ENCODE data around the gene CEPT1. TPM values are rescaled to one million over a fixed set of nuclear protein-coding genes. Genes with fewer than 3 reads are reported as not detected.

Gene CEPT1
- total and polyA plus RNA-seq, 10 of the 15 experiments (the other 5 are each of a cell fraction or from before 2014, with no cell fraction given), result 29.4 to 77.9 (median 54.8) TPM

- peaks cover 17% of the 10 kb centered on the region for H3K79me2 ChIP-seq (ENCODE audit: control insufficient read depth, insufficient read depth, low read length)
- peak overlapping the region; percentile 47 for H3K9ac ChIP-seq (ENCODE audit: control insufficient read depth, insufficient read depth, low read length)
- FAIRE-seq (no peak), DNase-seq (ENCODE audit: low read depth, low spot score) (no peak), ATAC-seq (no peak)
- BruUV-seq (replicated peaks), result no TSS peak
- H3K36me3 ChIP-seq (ENCODE audit: control insufficient read depth in 2 of 2, insufficient read depth in 2 of 2, low read length in 1 of 2), result no peaks in the 10 kb centered on the region
- H3K4me1 ChIP-seq (ENCODE audit: control insufficient read depth, insufficient read depth, low read length), result peaks cover 71% of the 10 kb centered on the region
- intact Hi-C loops (cut with micrococcal nuclease; ENCODE audit: unreplicated experiment) (loop anchor here (10.0 kb wide), 2 partner anchors 249 to 591 kb away; partner anchors contain the start of gene C1orf162), in situ Hi-C loops (cut with MboI) (loop anchor here (5.0 to 10.0 kb wide), 2 partner anchors 166 to 539 kb away; no protein-coding TSS in a partner anchor)
- TF ChIP-seq POLR2A (IDR thresholded peaks at IDR 0.05; ENCODE audit: low read depth, low read length), result 0 out of 2 replicates have a peak, but pooled peaks have one; percentile 19
- no peak for TF ChIP-seq NFIC (IDR thresholded peaks at IDR 0.05; ENCODE audit: low read depth, low read length)
- TF ChIP-seq POLR2AphosphoS5 (IDR thresholded peaks at IDR 0.05; ENCODE audit: low read length), result no peak
- H4K20me1 ChIP-seq (ENCODE audit: control insufficient read depth, insufficient read depth), result no peaks in the 10 kb centered on the region
- ChIA-PET CTCF (interaction anchor here (1.0 to 7.4 kb wide), 7 partner anchors 9 to 543 kb away, joined by 3 to 117 read pairs (median 7); no protein-coding TSS in a partner anchor), RAD21 (ENCODE audit: unreplicated experiment) (interaction anchor here (0.7 to 4.1 kb wide), 8 partner anchors 11 to 543 kb away, joined by 3 to 18 read pairs (median 9); partner anchors contain the start of genes DENND2D and WDR77), SMC1A (ENCODE audit: uncharacterized antibody, unreplicated experiment) (interaction anchor here (0.8 to 5.0 kb wide), 8 partner anchors 26 to 368 kb away, joined by 3 to 40 read pairs (median 4); partner anchors contain the start of gene DENND2D), POLR2A (interaction anchor here (0.6 to 1.2 kb wide), 2 partner anchors 27 to 325 kb away, joined by 3 read pairs; no protein-coding TSS in a partner anchor)
- no peak overlapping the region for H3K4me3 ChIP-seq
- no peaks in the 10 kb centered on the region for H3K9me3 ChIP-seq (replicated peaks; ENCODE audit: control insufficient read depth, insufficient read depth, low read length)
- H3K27me3 ChIP-seq (replicated peaks in 1 of 2; ENCODE audit: control insufficient read depth in 2 of 2, insufficient read depth in 2 of 2, low read length in 1 of 2), result no peaks in the 10 kb centered on the region
- H3K27ac ChIP-seq (ENCODE audit: control insufficient read depth, insufficient read depth), result peak overlapping the region; percentile 74
- peak overlapping the region; percentile 47 for H2AFZ ChIP-seq (ENCODE audit: control insufficient read depth, low read depth, low read length)
- 37% methylated on average over 6 of the region's 6 CpGs for WGBS (ENCODE audit: insufficient coverage, insufficient replicate concordance, low lambda C conversion rate, missing lambda C conversion rate)
- H3K4me2 ChIP-seq (ENCODE audit: control insufficient read depth, insufficient read depth), result peak overlapping the region; percentile 58
Observed at GRCh38 chr1:111225717-111226400, 85.8 kb downstream of the CEPT1 start.

GRCh38 chr1:111227434-111227833 lies 87.4 kb downstream of the CEPT1 start, which contains the start of gene CHI3L2:
Gene CHI3L2, plus strand, starts transcription at chr1:111227713. Its CDS starts 17 bp downstream, at chr1:111227730.
- TF ChIP-seq HDAC2 (IDR thresholded peaks at IDR 0.05), result no peak
- TF ChIP-seq FOS (IDR thresholded peaks at IDR 0.05; ENCODE audit: borderline replicate concordance, extremely low read depth, insufficient read length), result no peak
- no peak for TF ChIP-seq POU2F2 (IDR thresholded peaks at IDR 0.05; ENCODE audit: borderline replicate concordance, low read depth, low read length)
- TF ChIP-seq TBL1XR1 (IDR thresholded peaks at IDR 0.05; ENCODE audit: low read depth, low read length), result no peak
- no peak for TF ChIP-seq GATAD2B (conservative IDR thresholded peaks at IDR 0.05; ENCODE audit: low read depth)
- no peak for TF ChIP-seq E2F4 (IDR thresholded peaks at IDR 0.05; ENCODE audit: low read depth, low read length)
- no peak for TF ChIP-seq STAT3 (IDR thresholded peaks at IDR 0.05; ENCODE audit: low read depth, low read length)
- no peak for TF ChIP-seq SRF (IDR thresholded peaks at IDR 0.05; ENCODE audit: low read depth in 2 of 2, low read length in 2 of 2)
- FAIRE-seq (no peak), ATAC-seq (no peak), DNase-seq (ENCODE audit: low read depth, low spot score) (no peak)
- no peaks in the 10 kb centered on the region for H4K20me1 ChIP-seq (ENCODE audit: control insufficient read depth, insufficient read depth)
- no peaks in the 10 kb centered on the region for H3K9me3 ChIP-seq (replicated peaks; ENCODE audit: control insufficient read depth, insufficient read depth, low read length)
- H3K9ac ChIP-seq (ENCODE audit: control insufficient read depth, insufficient read depth, low read length), result no peak within 1 kb of the TSS; the same call in 1 of the 2 replicates
- ChIA-PET SMC1A (ENCODE audit: uncharacterized antibody, unreplicated experiment) (interaction anchor here (0.6 to 5.0 kb wide), 4 partner anchors 28 to 197 kb away, joined by 3 to 40 read pairs (median 16); partner anchors contain the start of gene DENND2D), CTCF (interaction anchor here (0.7 to 7.4 kb wide), 4 partner anchors 9 to 173 kb away, joined by 3 to 117 read pairs (median 44); no protein-coding TSS in a partner anchor), RAD21 (ENCODE audit: unreplicated experiment) (interaction anchor here (2.8 to 3.1 kb wide), 2 partner anchors 12 to 107 kb away, joined by 11 to 17 read pairs; no protein-coding TSS in a partner anchor), POLR2A (no interaction called here)
- no peak within 1 kb of the TSS for H2AFZ ChIP-seq (ENCODE audit: control insufficient read depth, low read depth, low read length)
- H3K4me3 ChIP-seq, result no peak within 1 kb of the TSS
- BruUV-seq (replicated peaks), result no TSS peak
- H3K36me3 ChIP-seq (ENCODE audit: control insufficient read depth in 2 of 2, insufficient read depth in 2 of 2, low read length in 1 of 2), result no peaks in the 10 kb centered on the region
- no peak within 1 kb of the TSS for H3K4me2 ChIP-seq (ENCODE audit: control insufficient read depth, insufficient read depth)
- H3K4me1 ChIP-seq (ENCODE audit: control insufficient read depth, insufficient read depth, low read length), result peaks cover 61% of the 10 kb centered on the region
- intact Hi-C loops (cut with micrococcal nuclease; ENCODE audit: unreplicated experiment) (loop anchor here (10.0 kb wide), 2 partner anchors 247 to 593 kb away; partner anchors contain the start of gene C1orf162), in situ Hi-C loops (cut with MboI) (loop anchor here (5.0 to 10.0 kb wide), 2 partner anchors 165 to 537 kb away; no protein-coding TSS in a partner anchor)
- H3K79me2 ChIP-seq (ENCODE audit: control insufficient read depth, insufficient read depth, low read length), result peaks cover 17% of the 10 kb centered on the region
- H3K27me3 ChIP-seq (replicated peaks in 1 of 2; ENCODE audit: control insufficient read depth in 2 of 2, insufficient read depth in 2 of 2, low read length in 1 of 2), result no peaks in the 10 kb centered on the region
- H3K27ac ChIP-seq (ENCODE audit: control insufficient read depth, insufficient read depth), result peak within 1 kb of the TSS; percentile 74
- 37% methylated on average over 3 of the region's 3 CpGs for WGBS (ENCODE audit: insufficient coverage, insufficient replicate concordance, low lambda C conversion rate, missing lambda C conversion rate)

Measured in GM12878 (cell line).